GM21423 (cell line): ENCODE results near the gene DNAJB11.
"Not testable (repeated sequence)": the region's sequence is repeated elsewhere in the genome, so short reads cannot be mapped to it uniquely, and the experiment has no call there.

ENCODE experiments used
- ATAC-seq: cut with Tn5 transposase; IDR thresholded peaks from one replicate; pipeline ENCODE4 v1.9.1; 2021; ENCODE audit warnings: mild to moderate bottlenecking, moderate library complexity; ENCODE audit not compliant: unreplicated experiment

Gene DNAJB11

DNA sequence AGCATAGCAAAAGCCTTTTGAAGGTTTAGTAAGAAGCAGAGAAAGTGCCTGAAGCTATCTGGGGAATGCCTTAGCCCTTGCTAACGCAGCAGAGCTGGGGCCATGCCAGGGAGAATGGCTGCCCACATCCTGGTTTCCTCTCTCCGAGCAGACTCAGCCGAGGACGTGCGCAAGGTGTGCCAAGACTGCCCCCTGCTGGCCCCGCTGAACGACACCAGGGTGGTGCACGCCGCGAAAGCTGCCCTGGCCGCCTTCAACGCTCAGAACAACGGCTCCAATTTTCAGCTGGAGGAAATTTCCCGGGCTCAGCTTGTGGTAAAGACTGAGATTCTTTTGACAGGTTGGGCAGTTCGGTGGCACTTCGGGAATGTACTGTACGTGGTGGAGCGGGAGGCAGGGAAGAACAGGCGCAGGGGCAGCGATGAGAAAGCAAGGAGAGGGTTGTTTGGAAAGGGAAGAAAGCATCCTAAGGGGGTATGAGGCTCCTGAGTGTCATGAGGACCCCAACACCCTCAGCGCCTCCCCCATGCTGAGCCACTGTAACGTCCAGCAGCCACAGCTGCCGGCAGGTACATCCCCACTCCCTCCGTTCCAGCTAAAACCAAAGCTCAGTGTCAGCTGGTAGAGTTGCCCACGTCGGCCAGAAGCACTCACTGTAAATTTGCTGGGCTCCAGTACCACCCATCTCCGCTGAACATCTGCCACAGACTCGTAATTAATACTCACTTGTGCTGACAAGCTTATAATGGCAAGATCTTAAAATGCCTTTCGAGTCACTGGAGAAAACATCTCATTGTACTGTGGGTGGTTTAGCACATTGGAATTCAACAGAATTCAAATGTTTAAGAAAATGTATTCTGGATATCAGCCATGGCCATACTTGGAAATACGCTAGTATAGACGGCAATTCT lies 46.8 kb downstream of the DNAJB11 start:
- peak; percentile 95 for ATAC-seq

- ATAC-seq, result no peak
These were observed 47.9 kb downstream of the DNAJB11 start for GRCh38 chr3:186618318-186618938.

- ATAC-seq, result no peak
These were observed 49.3 kb downstream of the DNAJB11 start for GRCh38 chr3:186619787-186620212.

- ATAC-seq, result no peak
These were observed 49.9 kb downstream of the DNAJB11 start for GRCh38 chr3:186620213-186621092.

- ATAC-seq, result no peak
These were observed 51.6 kb downstream of the DNAJB11 start for GRCh38 chr3:186621894-186622650.

DNA sequence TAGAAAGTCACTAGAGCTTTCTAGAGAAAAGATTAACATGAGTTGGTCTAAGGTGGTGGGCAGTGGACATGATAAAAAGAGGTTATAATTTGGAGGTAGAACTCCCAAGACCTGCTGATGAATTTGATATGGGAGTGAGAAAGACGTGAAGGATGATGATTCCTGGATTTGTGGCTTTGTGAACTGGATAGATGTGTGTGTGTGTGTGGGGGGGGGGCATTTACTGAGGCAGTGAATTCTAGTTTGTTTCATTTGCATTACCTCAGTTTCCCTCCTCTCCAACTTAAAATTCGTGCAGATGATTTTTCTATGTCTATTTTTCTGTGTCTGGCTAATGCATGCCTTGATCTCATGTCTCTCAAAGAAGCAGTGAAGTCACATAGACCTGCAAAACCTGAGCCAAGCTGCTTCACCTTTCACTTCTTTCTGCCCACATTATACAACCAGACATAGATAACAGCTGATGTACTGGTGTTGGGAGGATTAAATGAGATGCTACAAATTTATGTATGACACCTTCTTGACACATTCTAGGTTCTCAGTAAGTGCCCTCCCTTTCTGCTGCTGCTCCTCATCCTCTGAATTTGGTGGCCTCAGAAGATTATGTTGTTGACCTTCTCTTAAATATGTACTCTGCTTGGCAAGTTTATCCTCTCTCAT lies 52.3 kb downstream of the DNAJB11 start:
- no peak for ATAC-seq

DNA sequence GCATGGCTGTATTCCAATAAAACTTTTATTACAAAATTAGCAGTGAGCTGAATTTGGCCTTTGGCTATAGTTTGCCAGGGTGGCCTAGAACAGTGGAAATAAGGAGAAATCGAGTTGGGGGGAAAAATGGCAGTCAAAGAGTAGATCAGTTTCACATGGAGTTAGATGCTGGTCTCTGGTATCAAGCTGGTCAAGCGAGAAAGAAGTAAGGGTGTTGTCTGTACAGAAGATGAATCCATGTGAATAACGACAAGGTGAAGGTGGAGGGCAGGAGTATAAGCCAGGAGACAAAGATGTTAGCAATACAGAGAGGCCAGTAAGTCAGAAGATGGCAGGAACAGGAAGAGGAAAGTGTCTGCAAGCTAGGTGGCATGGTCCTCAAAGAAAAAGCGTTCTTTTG lies 54.1 kb downstream of the DNAJB11 start:
- no peak for ATAC-seq

- ATAC-seq, result no peak
These were observed 55.1 kb downstream of the DNAJB11 start for GRCh38 chr3:186625600-186626042.

DNA sequence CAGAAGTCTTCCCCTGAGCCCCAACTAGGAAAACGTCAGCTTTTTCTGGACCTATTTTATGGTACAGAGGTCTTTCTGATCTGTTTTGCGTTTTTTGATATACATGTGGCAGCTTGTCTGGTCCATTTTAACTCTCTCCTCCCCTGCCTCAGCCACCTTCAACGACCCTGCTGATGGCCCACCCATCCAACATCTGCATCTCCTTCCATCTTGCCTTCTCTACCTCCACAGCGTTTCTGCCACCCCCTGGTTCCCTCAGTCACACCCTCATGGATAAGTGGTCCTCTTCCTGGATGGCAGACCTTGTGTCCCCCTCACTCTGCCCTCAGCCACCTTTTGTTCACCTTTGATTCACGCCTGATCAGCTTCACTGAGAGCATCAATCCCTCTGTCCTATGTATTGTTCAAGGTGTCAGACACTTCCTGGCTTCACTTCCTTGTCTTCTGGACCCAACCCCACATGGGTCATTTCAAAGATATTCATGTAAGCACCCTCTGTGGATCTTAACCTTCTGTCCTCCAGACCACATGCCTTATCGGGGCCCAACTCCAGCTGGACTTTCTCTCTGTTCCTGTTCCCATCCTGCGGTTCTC lies 55.8 kb downstream of the DNAJB11 start:
- no peak for ATAC-seq

DNA sequence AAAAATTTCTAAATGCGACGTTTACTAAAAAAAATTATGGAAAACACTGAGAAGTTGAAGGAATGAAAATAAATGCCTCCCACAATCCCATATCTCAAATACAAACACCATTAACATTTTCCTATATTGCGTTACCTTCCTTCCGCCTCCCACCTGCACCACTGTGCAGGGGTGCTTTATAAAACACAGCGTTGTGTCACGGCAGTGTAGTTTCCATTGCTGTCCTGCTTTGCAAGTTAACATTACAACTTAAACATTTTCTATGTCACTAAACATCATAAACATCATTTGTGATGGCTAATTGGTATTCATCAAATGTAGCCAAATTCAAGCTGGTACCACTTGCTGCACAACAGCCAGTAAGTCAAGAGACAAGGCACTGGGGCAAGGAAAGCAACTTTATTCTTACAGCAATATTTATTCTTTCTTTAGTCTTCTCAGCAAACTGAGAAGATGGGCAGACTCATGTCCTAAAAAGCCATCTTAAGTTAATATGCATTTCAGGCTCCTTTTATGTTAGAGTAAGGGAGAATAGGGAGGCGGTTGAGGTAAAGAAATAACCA lies 57.4 kb downstream of the DNAJB11 start:
- ATAC-seq, result no peak

DNA sequence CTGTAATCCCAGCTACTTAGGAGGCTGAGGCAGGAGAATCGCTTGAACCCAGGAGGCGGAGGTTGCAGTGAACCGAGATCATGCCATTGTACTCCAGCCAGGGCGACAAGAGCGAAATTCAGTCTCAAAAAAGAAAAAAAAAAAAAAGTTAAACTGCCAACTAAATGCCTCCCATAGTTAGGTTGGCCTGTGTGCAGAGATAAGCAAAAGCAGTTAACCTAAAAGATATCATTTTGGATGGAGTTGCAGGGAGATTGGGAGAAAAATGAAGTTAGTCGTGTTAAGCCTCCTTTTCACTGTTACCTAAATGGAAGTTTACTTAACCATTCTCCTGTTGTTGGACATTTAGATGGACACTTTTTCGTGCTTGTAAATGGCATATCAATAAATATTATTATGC lies 58.2 kb downstream of the DNAJB11 start:
- no peak for ATAC-seq

- ATAC-seq, result no peak
These were observed 60.6 kb downstream of the DNAJB11 start for GRCh38 chr3:186630950-186631641.

- no peak for ATAC-seq
These were observed 63.0 kb downstream of the DNAJB11 start for GRCh38 chr3:186633481-186633880.

DNA sequence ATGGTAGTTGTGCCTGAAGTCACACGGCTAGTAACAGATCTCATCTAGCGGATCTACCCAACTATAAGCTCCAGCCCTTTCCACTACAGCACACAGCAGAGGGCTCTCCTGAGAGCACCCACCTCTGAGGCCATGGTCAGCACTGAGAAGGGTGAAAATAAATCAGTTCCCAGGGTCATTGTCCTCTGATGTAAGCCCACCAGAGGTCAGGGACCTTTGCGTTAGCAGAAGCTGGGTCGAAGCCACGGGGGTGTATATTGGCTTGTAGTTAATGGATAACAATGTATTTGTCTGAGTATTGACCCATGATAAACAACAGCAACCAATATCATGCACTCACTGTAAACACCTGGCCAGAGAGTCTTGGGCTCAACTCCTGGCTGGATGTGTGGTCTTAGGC lies 63.7 kb downstream of the DNAJB11 start:
- ATAC-seq, result not testable (repeated sequence)
